GM13977 (cell line): ENCODE results near the gene TMEM95.
A peak's percentile ranks its signal among the peaks of the same experiment; 100 is the strongest.

Experiments used
- DNase-seq: peaks from one replicate; pipeline ENCODE4 v3.0.0; 2012; ENCODE audit warnings: low spot score
- in situ Hi-C: fragments of 300-500 bp; cut with MboI; formaldehyde crosslinking; loops from one replicate; pipeline ENCODE4 v1.12.0; 2022; ENCODE audit warnings: low sequenced_read_pairs, low pct_unique_long_range_greater_than_20kb, mixed read lengths, inconsistent platforms; ENCODE audit not compliant: unreplicated experiment
- TF ChIP-seq, protein P1 (sequence below): IDR thresholded peaks from 2 replicates; pipeline ENCODE4 v1.5.1; 2012; ENCODE audit warnings: mild to moderate bottlenecking, control low read depth; ENCODE audit not compliant: insufficient read depth; ENCODE audit errors: extremely low read depth, missing control alignments

TMEM95 gene

DNA sequence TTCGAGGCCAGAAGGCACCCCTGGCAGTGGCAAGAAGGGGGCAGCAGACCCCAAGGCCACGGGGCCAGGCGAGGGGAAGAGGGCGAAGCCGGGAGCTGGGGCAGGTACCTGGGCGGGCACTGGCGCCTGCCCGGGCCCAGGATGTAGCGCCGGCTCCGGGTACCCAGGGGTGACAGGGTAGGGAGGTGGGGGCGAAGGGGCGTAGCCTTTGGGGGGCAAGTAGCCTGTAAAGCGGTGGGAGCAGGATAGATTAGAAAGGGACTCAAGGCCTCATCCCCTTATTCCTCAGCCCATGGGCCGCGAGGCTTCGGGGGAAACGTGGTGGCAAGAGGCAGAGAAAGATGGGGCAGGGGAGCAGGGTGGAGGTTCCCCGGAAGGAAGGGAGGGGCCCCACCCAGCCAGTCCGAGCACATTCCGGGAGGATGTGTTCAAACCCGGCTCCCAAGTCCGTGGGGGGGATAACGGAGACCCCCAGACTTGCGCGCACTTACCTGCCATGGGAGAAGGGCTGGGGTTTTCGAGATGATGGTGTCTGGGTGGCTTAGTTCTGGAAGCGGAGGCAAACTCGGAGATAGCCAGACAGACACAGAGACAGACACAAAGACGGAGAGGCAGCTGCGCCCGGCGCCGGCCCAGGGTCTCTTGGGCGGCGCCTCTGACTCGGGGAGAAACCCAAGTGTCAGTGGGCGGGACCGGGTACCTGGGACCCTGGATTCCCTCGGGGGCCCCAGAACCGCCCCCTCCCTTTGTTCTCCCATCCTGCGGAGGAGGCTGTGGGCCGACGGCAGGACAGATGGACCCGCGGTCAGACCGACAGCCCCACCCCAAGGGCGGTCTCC is 38.9 kb downstream of the TMEM95 start:
- in situ Hi-C loops: no loop called here
- TF ChIP-seq, protein P1, sequence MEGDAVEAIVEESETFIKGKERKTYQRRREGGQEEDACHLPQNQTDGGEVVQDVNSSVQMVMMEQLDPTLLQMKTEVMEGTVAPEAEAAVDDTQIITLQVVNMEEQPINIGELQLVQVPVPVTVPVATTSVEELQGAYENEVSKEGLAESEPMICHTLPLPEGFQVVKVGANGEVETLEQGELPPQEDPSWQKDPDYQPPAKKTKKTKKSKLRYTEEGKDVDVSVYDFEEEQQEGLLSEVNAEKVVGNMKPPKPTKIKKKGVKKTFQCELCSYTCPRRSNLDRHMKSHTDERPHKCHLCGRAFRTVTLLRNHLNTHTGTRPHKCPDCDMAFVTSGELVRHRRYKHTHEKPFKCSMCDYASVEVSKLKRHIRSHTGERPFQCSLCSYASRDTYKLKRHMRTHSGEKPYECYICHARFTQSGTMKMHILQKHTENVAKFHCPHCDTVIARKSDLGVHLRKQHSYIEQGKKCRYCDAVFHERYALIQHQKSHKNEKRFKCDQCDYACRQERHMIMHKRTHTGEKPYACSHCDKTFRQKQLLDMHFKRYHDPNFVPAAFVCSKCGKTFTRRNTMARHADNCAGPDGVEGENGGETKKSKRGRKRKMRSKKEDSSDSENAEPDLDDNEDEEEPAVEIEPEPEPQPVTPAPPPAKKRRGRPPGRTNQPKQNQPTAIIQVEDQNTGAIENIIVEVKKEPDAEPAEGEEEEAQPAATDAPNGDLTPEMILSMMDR: no peak
- DNase-seq: peak; percentile 90

DNA sequence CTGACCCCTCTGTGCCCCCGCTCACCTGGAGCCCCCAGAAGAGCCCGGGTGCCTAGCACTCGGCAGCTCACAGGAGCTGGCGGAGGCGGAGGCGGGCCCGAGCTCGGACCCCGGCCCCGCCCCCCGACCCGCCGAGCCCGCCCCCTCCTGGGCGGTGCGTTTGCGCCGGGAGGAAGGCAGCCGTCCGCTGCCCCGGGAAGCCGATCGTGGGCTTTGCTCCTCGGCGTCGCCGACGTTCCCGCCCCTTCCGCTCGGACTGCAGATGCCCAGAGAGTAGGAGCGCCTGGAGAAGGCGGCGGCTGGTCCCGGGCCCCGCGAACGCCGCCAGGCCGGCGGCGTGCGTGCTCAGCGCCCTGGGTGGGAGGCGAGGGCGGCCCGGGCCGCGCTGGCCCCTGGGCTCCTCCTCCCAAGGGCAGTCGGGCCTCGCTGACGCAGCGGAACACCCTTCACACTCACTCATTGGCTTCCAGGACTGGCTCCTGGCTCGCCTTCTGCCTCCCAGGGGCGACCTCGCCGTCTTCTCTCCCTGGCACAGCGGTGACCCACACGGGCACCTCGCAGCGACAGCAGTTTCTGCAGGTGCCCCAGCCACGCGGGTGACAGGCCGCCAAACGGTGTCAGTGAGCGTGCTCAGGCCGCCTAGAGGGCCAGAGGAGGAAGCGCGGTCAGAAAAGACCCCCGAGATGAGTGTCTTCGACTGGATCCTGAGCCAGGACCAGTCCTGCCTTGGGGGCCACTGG is 39.7 kb downstream of the TMEM95 start, which contains the start of gene PLSCR3:
PLSCR3 (minus strand) TSS at position 74 of the 740 bp plus-strand sequence. CDS start 415 bp downstream, outside the sequence.
- TF ChIP-seq, protein P1: peak; percentile 26
- in situ Hi-C loops: no loop called here
- DNase-seq: peak; percentile 99

DNA sequence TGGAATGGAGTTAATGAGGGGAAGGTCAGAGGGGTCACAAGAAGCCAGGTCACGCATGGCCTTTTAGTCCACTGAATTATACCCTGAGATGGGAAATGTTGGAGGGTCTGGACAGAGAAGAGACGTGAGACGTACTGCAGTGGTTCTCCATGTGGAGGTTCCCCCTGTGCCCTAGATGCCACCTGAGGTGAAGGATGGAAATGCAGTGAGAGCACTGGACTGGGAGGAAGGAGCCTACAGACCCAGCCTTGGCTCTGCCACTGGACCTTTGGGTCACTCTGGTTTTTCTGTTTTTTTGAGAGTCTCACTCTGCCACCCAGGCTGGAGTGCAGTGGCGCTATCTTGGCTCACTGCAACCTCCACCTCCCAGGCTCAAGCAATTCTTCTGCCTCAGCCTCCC is 41.2 kb downstream of the TMEM95 start:
- in situ Hi-C loops: no loop called here
- DNase-seq: no peak
- TF ChIP-seq, protein P1: no peak

DNA sequence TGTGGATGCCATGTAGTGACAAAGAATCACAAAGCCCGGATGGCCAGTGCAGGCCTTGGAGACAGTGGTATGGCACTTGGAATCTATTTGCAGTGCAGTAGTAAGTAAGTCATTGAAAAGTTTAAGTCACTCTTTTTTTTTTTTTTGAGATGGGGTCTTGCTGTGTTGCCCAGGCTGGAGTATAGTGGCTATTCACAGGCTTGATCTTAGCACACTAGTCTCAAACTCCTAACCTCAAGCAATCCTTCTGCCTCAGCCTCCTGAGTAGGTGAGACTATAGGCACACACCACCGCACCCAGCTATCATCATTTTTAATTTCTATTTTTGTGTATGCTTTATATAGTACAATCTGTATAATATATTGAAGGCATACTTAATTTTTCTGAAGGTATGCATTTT is 43.7 kb downstream of the TMEM95 start:
- in situ Hi-C loops: no loop called here
- no peak for DNase-seq

DNA sequence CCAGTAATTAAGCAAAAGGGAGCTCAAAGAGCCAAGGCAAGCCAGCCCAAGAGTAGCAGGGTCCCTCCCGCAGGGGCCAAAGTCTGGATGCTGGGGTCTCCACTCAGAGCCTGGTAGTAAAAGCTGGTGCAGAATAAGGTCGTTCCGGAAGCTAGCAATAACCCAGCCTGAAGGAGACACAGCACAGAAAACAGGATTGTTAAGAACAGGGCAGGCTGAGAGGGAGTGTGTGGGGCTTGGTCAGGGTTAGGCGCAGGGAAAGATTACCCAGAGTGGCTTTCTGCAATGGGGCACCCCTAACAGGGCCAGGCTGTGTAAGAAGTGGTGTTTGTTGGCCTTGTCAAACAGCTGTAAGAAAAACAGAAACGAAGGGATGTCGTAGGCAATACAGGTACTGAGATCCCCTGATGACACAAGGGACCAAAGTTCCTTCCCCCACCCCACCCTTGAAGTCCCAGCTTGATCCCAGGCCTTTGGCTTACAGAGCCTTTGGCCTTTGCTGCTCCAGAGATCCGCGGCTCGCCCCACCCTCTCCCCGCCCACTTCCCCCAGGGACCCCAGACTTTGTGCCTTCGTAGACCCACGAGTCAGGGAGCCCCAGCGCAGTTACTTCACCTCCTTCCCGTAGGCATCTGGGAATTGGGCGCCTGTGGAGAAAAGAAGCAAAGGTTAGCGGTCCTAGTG is 48.2 kb downstream of the TMEM95 start:
- DNase-seq: no peak
- in situ Hi-C loops: no loop called here
- TF ChIP-seq, protein P1: no peak

More for the DNA sequence above, 43.7 kb downstream of the TMEM95 start:
- TF ChIP-seq, protein P1: no peak

DNA sequence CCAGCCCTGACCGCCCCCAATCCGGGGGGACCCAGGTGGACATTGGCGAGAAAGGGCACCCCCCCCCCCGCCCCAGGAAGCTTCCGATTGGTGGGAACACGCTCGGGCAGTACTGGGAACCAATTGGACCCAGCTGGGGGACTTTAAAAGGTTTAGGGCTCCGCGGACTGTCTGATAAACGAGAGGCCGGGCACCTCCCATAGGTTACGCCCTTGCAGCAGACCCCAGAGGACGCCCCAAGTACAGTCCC is 48.7 kb downstream of the TMEM95 start:
- TF ChIP-seq, protein P1: no peak
- no peak for DNase-seq
- in situ Hi-C loops: no loop called here
